Fibroblast of lung (primary cell): ENCODE measurements around the gene NCF4.

Experiments
- EZH2 ChIP-seq: IDR thresholded peaks from 2 replicates; pipeline ENCODE4 v1.5.1; 2012; ENCODE audit warnings: low read length, control low read depth, mild to moderate bottlenecking; ENCODE audit errors: missing control alignments
- TF ChIP-seq, protein P1 (sequence below), 2 donors: IDR thresholded peaks in 1 of 2; conservative IDR thresholded peaks in 1 of 2; 1 replicate in 1 of 2; 2 replicates in 1 of 2; pipeline ENCODE4 v1.5.1; 2011 to 2012; ENCODE audit warnings: low read length in 2 of 2, control low read depth in 1 of 2, inconsistent platforms in 1 of 2, low read depth in 1 of 2, mild to moderate bottlenecking in 1 of 2

DNA sequence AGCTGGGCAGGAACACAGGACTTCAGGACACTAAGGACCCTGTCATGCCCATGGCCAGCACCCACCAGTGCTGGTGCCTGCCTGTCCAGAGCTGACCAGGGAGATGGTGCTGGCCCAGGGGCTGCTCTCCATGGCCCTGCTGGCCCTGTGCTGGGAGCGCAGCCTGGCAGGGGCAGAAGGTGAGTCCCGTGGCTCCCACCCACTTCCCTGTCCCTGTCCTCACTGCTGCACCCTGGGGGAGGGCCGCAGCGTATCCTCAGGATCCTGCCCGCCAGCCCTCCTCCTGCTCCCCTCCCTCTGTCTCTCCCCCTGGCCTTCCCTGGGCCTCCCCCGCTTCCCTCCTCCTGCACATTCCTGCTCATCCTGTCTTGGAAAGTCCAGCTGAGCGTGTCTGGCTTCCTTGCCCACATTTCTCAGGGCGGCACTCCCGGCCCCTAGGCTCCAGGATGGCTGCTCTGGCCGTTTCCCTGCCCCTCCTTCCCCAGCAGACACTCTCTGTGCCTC is 61.4 kb downstream of the NCF4 start:
- TF ChIP-seq, protein P1, sequence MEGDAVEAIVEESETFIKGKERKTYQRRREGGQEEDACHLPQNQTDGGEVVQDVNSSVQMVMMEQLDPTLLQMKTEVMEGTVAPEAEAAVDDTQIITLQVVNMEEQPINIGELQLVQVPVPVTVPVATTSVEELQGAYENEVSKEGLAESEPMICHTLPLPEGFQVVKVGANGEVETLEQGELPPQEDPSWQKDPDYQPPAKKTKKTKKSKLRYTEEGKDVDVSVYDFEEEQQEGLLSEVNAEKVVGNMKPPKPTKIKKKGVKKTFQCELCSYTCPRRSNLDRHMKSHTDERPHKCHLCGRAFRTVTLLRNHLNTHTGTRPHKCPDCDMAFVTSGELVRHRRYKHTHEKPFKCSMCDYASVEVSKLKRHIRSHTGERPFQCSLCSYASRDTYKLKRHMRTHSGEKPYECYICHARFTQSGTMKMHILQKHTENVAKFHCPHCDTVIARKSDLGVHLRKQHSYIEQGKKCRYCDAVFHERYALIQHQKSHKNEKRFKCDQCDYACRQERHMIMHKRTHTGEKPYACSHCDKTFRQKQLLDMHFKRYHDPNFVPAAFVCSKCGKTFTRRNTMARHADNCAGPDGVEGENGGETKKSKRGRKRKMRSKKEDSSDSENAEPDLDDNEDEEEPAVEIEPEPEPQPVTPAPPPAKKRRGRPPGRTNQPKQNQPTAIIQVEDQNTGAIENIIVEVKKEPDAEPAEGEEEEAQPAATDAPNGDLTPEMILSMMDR (conservative IDR thresholded peaks at IDR 0.05 in 1 of 2, IDR thresholded peaks at IDR 0.05 in 1 of 2; ENCODE audit: low read depth in 1 of 2, low read length in 2 of 2) = no peak
- TF ChIP-seq EZH2 = no peak
